HEK293 (cell line): ENCODE data around the gene ETV4.

Experiments
- CTCF ChIA-PET: fragments of 350-600 bp; formaldehyde crosslinking; extraction: SDS; loops from one replicate; lab custom pipeline; 2021; ENCODE audit warnings: antibody characterized with exemption; lab: Yijun Ruan, JAX
- POLR2A ChIA-PET: fragments of 300-600 bp; formaldehyde crosslinking; extraction: SDS; loops from one replicate; lab custom pipeline; 2020; ENCODE audit warnings: antibody characterized with exemption, inconsistent platforms; lab: Yijun Ruan, JAX
- H3K27ac ChIP-seq: fragments of 200-500 bp; sonication (Bioruptor generic); 2 replicates; pipeline ENCODE4 v1.5.1; 2014; ENCODE audit warnings: low read depth, low read length, control low read depth, inconsistent platforms; ENCODE audit errors: extremely low read depth
- H3K36me3 ChIP-seq, 2 experiments: fragments of 200-500 bp in 1 of 2; sonication (Bioruptor generic) in 1 of 2; 1 replicate in 1 of 2; 2 replicates in 1 of 2; pipeline ENCODE4 v1.5.1; 2014 to 2017; ENCODE audit warnings: inconsistent platforms in 2 of 2, low read length in 2 of 2; ENCODE audit not compliant: control insufficient read depth in 2 of 2, insufficient read depth in 1 of 2
- H3K4me1 ChIP-seq: fragments of 200-500 bp; sonication (Bioruptor generic); 2 replicates; pipeline ENCODE4 v1.5.1; 2014; ENCODE audit warnings: mild to moderate bottlenecking, low read length, inconsistent platforms; ENCODE audit not compliant: control insufficient read depth, insufficient read depth
- H3K4me3 ChIP-seq: 2 replicates; pipeline ENCODE4 v1.5.1; 2011; ENCODE audit warnings: low read depth, mild to moderate bottlenecking, control low read depth, low read length, moderate library complexity
- H3K9me3 ChIP-seq: fragments of 200-500 bp; sonication (Bioruptor generic); 2 replicates; pipeline ENCODE4 v1.5.1; 2014; ENCODE audit warnings: low read depth, low read length, inconsistent platforms; ENCODE audit not compliant: control insufficient read depth, insufficient read depth
- GLIS2 ChIP-seq: fragments of 450-650 bp; formaldehyde crosslinking; IDR thresholded peaks from 2 replicates; pipeline ENCODE4 v1.5.1; 2016; ENCODE audit warnings: missing biosample characterization, missing genetic modification characterization
- KLF10 ChIP-seq: fragments of 450-650 bp; IDR thresholded peaks from 2 replicates; pipeline ENCODE4 v1.5.1; 2018; ENCODE audit warnings: missing biosample characterization, mild to moderate bottlenecking, missing genetic modification characterization
- SP2 ChIP-seq: fragments of 450-650 bp; formaldehyde crosslinking; IDR thresholded peaks from 2 replicates; pipeline ENCODE4 v1.5.1; 2016; ENCODE audit warnings: missing biosample characterization, missing genetic modification characterization
- SP3 ChIP-seq: fragments of 450-650 bp; formaldehyde crosslinking; IDR thresholded peaks from 2 replicates; pipeline ENCODE4 v1.5.1; 2016; ENCODE audit warnings: missing biosample characterization, missing genetic modification characterization
- YY1 ChIP-seq: fragments of 450-650 bp; formaldehyde crosslinking; IDR thresholded peaks from 2 replicates; pipeline ENCODE4 v1.5.1; 2018; ENCODE audit warnings: missing biosample characterization, missing genetic modification characterization
- ZBTB20 ChIP-seq: fragments of 450-650 bp; formaldehyde crosslinking; IDR thresholded peaks from 2 replicates; pipeline ENCODE4 v1.5.1; 2016; ENCODE audit warnings: missing biosample characterization, missing genetic modification characterization
- ZNF292 ChIP-seq: fragments of 450-650 bp; formaldehyde crosslinking; IDR thresholded peaks from 2 replicates; pipeline ENCODE4 v1.5.1; 2016; ENCODE audit warnings: low read depth, missing biosample characterization, missing genetic modification characterization, borderline replicate concordance
- ZNF341 ChIP-seq: fragments of 450-650 bp; formaldehyde crosslinking; IDR thresholded peaks from 2 replicates; pipeline ENCODE4; 2016; ENCODE audit warnings: low read depth, missing biosample characterization, missing genetic modification characterization
- ZNF596 ChIP-seq: fragments of 450-650 bp; IDR thresholded peaks from 2 replicates; pipeline ENCODE4 v1.5.0; 2018; ENCODE audit warnings: missing biosample characterization, mild to moderate bottlenecking, missing genetic modification characterization, moderate library complexity
- ZNF785 ChIP-seq: fragments of 450-650 bp; formaldehyde crosslinking; IDR thresholded peaks from 2 replicates; pipeline ENCODE4 v1.5.1; 2016; ENCODE audit warnings: missing biosample characterization, missing genetic modification characterization
- TF ChIP-seq, protein P1 (sequence below): fragments of 450-650 bp; formaldehyde crosslinking; conservative IDR thresholded peaks from 2 replicates; pipeline ENCODE4 v1.5.1; 2016; ENCODE audit warnings: low read depth, missing biosample characterization, missing genetic modification characterization
- TF ChIP-seq, protein P2 (sequence below): fragments of 450-650 bp; formaldehyde crosslinking; IDR thresholded peaks from 2 replicates; pipeline ENCODE4 v1.5.1; 2017; ENCODE audit warnings: missing biosample characterization, mild to moderate bottlenecking, missing genetic modification characterization, moderate library complexity
- TF ChIP-seq, protein P3 (sequence below): fragments of 450-650 bp; formaldehyde crosslinking; conservative IDR thresholded peaks from 2 replicates; pipeline ENCODE4 v1.5.1; 2016; ENCODE audit warnings: low read depth, missing biosample characterization, missing genetic modification characterization
- TF ChIP-seq, protein P4 (sequence below): fragments of 450-650 bp; formaldehyde crosslinking; IDR thresholded peaks from 2 replicates; pipeline ENCODE4 v1.5.1; 2016; ENCODE audit warnings: missing biosample characterization, missing genetic modification characterization
- TF ChIP-seq, protein P5 (sequence below): fragments of 450-650 bp; formaldehyde crosslinking; IDR thresholded peaks from 2 replicates; pipeline ENCODE4 v1.5.1; 2016; ENCODE audit warnings: missing biosample characterization, missing genetic modification characterization

The ETV4 gene

DNA sequence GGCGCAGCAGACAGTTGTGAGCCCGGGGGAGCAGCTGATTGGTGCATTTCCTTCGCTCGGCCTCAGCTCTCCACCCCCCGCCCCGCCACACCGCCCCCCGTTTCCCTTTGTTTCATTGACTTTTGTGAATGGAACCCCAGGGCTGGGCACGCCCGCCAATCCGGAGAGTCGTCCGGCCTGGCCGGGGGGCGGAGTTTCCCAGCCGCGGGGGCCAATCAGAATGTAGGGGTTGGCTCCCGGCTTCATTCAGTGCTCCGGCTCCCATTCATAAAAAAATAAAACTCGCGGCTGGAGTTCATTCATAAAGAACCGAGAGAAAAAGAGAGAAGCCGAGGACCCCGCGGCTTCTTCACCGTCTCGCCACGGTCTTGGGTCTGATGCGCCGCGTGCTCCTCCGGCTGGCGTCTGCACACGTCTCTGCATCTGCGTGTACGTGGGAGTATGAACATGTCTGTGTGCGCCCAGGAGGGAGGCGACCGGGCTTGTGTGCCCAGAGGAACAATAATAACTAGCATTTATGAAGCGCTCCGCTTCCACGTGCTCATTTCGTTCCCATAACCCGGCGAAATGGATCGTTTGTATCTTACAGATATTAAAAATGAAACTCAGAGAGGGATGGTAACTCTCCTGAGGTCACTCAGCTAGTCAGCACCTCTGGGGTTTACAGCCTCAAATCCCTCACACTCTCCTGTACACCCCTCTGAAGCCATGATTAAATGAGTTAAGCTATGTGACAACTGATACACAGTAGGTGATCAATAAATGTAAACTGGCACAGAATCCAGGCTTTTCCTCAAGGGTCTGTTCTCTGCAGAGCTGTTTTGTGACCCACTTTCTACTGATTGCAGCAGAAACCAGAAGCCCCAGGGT, at the start of gene ETV4:
Gene ETV4 (minus strand): TSS at position 22 of the 870 bp plus-strand sequence. CDS start 723 bp downstream, outside the sequence.
- POLR2A ChIA-PET: interaction anchor here (0.6 to 1.3 kb wide), 4 partner anchors 10 to 148 kb away, joined by 3 to 5 read pairs (median 4); partner anchors contain the start of gene ARL4D
- H3K9me3 ChIP-seq: no peaks in the 10 kb centered on the region
- TF ChIP-seq, protein P1, sequence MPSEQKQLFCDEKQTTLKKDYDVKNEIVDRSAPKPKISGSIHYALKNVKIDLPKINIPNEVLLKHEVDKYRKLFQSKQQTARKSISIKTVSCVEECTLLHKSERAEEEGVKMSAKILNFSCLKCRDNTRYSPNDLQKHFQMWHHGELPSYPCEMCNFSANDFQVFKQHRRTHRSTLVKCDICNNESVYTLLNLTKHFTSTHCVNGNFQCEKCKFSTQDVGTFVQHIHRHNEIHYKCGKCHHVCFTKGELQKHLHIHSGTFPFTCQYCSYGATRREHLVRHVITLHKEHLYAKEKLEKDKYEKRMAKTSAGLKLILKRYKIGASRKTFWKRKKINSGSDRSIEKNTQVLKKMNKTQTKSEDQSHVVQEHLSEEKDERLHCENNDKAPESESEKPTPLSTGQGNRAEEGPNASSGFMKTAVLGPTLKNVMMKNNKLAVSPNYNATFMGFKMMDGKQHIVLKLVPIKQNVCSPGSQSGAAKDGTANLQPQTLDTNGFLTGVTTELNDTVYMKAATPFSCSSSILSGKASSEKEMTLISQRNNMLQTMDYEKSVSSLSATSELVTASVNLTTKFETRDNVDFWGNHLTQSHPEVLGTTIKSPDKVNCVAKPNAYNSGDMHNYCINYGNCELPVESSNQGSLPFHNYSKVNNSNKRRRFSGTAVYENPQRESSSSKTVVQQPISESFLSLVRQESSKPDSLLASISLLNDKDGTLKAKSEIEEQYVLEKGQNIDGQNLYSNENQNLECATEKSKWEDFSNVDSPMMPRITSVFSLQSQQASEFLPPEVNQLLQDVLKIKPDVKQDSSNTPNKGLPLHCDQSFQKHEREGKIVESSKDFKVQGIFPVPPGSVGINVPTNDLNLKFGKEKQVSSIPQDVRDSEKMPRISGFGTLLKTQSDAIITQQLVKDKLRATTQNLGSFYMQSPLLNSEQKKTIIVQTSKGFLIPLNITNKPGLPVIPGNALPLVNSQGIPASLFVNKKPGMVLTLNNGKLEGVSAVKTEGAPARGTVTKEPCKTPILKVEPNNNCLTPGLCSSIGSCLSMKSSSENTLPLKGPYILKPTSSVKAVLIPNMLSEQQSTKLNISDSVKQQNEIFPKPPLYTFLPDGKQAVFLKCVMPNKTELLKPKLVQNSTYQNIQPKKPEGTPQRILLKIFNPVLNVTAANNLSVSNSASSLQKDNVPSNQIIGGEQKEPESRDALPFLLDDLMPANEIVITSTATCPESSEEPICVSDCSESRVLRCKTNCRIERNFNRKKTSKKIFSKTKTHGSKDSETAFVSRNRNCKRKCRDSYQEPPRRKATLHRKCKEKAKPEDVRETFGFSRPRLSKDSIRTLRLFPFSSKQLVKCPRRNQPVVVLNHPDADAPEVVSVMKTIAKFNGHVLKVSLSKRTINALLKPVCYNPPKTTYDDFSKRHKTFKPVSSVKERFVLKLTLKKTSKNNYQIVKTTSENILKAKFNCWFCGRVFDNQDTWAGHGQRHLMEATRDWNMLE (tag by site-specific recombination): no peak
- peak; percentile 87 for TF ChIP-seq GLIS2 (tag by site-specific recombination)
- no peak for TF ChIP-seq ZNF292 (tag by site-specific recombination)
- TF ChIP-seq, protein P2, sequence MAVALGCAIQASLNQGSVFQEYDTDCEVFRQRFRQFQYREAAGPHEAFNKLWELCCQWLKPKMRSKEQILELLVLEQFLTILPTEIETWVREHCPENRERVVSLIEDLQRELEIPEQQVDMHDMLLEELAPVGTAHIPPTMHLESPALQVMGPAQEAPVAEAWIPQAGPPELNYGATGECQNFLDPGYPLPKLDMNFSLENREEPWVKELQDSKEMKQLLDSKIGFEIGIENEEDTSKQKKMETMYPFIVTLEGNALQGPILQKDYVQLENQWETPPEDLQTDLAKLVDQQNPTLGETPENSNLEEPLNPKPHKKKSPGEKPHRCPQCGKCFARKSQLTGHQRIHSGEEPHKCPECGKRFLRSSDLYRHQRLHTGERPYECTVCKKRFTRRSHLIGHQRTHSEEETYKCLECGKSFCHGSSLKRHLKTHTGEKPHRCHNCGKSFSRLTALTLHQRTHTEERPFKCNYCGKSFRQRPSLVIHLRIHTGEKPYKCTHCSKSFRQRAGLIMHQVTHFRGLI (tag by site-specific recombination): no peak
- TF ChIP-seq, protein P3, sequence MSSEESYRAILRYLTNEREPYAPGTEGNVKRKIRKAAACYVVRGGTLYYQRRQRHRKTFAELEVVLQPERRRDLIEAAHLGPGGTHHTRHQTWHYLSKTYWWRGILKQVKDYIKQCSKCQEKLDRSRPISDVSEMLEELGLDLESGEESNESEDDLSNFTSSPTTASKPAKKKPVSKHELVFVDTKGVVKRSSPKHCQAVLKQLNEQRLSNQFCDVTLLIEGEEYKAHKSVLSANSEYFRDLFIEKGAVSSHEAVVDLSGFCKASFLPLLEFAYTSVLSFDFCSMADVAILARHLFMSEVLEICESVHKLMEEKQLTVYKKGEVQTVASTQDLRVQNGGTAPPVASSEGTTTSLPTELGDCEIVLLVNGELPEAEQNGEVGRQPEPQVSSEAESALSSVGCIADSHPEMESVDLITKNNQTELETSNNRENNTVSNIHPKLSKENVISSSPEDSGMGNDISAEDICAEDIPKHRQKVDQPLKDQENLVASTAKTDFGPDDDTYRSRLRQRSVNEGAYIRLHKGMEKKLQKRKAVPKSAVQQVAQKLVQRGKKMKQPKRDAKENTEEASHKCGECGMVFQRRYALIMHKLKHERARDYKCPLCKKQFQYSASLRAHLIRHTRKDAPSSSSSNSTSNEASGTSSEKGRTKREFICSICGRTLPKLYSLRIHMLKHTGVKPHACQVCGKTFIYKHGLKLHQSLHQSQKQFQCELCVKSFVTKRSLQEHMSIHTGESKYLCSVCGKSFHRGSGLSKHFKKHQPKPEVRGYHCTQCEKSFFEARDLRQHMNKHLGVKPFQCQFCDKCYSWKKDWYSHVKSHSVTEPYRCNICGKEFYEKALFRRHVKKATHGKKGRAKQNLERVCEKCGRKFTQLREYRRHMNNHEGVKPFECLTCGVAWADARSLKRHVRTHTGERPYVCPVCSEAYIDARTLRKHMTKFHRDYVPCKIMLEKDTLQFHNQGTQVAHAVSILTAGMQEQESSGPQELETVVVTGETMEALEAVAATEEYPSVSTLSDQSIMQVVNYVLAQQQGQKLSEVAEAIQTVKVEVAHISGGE (tag by site-specific recombination): no peak
- TF ChIP-seq KLF10: 0 out of 2 replicates have a peak, but pooled peaks have one; percentile 34
- 0 out of 2 replicates have a peak, but pooled peaks have one; percentile 22 for TF ChIP-seq ZNF596 (tag by site-specific recombination)
- TF ChIP-seq, protein P4, sequence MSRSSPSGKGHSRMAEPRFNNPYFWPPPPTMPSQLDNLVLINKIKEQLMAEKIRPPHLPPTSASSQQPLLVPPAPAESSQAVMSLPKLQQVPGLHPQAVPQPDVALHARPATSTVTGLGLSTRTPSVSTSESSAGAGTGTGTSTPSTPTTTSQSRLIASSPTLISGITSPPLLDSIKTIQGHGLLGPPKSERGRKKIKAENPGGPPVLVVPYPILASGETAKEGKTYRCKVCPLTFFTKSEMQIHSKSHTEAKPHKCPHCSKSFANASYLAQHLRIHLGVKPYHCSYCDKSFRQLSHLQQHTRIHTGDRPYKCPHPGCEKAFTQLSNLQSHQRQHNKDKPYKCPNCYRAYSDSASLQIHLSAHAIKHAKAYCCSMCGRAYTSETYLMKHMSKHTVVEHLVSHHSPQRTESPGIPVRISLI: 0 out of 2 replicates have a peak, but pooled peaks have one; percentile 24
- peak; percentile 57; the same call in 1 of the 2 replicates for TF ChIP-seq SP3 (tag by site-specific recombination)
- TF ChIP-seq, protein P5, sequence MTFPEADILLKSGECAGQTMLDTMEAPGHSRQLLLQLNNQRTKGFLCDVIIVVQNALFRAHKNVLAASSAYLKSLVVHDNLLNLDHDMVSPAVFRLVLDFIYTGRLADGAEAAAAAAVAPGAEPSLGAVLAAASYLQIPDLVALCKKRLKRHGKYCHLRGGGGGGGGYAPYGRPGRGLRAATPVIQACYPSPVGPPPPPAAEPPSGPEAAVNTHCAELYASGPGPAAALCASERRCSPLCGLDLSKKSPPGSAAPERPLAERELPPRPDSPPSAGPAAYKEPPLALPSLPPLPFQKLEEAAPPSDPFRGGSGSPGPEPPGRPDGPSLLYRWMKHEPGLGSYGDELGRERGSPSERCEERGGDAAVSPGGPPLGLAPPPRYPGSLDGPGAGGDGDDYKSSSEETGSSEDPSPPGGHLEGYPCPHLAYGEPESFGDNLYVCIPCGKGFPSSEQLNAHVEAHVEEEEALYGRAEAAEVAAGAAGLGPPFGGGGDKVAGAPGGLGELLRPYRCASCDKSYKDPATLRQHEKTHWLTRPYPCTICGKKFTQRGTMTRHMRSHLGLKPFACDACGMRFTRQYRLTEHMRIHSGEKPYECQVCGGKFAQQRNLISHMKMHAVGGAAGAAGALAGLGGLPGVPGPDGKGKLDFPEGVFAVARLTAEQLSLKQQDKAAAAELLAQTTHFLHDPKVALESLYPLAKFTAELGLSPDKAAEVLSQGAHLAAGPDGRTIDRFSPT: no peak
- peak; percentile 81 for TF ChIP-seq ZBTB20 (tag by site-specific recombination)
- peak; percentile 89 for TF ChIP-seq SP2 (tag by site-specific recombination)
- no peak for TF ChIP-seq ZNF785
- no peak for TF ChIP-seq YY1
- TF ChIP-seq ZNF341 (tag by site-specific recombination): 0 out of 2 replicates have a peak, but pooled peaks have one; percentile 9
- TF ChIP-seq, all 188 proteins: peak for 8
- Histone ChIP-seq H3K4me3 (peak within 1 kb of the TSS; percentile 36), H3K4me1 (peaks cover 17% of the 10 kb centered on the region), H3K27ac (peak within 1 kb of the TSS; percentile 52; the same call in 1 of the 2 replicates), H3K36me3 (no peaks in the 10 kb centered on the region)
- CTCF ChIA-PET: interaction anchor here (0.7 to 2.5 kb wide), 8 partner anchors 9 to 220 kb away, joined by 3 to 14 read pairs (median 4); no protein-coding TSS in a partner anchor
